PC-9 (cell line): ENCODE measurements around the gene LSM2. TPM values are rescaled to one million over a fixed set of nuclear protein-coding genes. Genes with fewer than 3 reads are reported as not detected.

Experiments
- BruUV-seq: library from RNA; stranded (reverse); fragments of 400-500 nt; replicated peaks from 2 replicates; lab custom pipeline; 2021; lab: Mats Ljungman, UMichigan
- CTCF ChIA-PET: fragments of 300-600 bp; sonication (Branson Sonifier 250); formaldehyde crosslinking; loops from one replicate; lab custom pipeline; 2022; ENCODE audit warnings: antibody characterized with exemption; lab: Charles Lee
- POLR2A ChIA-PET: fragments of 300-600 bp; sonication (Branson Sonifier 250); formaldehyde crosslinking; loops from one replicate; lab custom pipeline; 2022; ENCODE audit warnings: antibody characterized with exemption; ENCODE audit not compliant: unreplicated experiment; lab: Charles Lee
- DNase-seq, 2 experiments: peaks; one replicate each; pipeline versions ENCODE4 v3.0.0 to v3.0.0-alpha.2; 2015 to 2022; ENCODE audit warnings: mixed read lengths in 1 of 2
- H2AFZ ChIP-seq: fragments of 200-600 bp; sonication (generic); 2 replicates; pipeline ENCODE4 v1.8.1; 2017; ENCODE audit warnings: antibody characterized with exemption
- H3F3A ChIP-seq: fragments of 200-600 bp; sonication (generic); 2 replicates; pipeline ENCODE4 v1.8.1; 2017; ENCODE audit warnings: antibody characterized with exemption, mild to moderate bottlenecking, low read depth; ENCODE audit not compliant: insufficient read depth
- H3K27ac ChIP-seq: fragments of 200-600 bp; sonication (generic); 2 replicates; pipeline ENCODE4 v1.6.1; 2016; ENCODE audit warnings: mixed run types
- H3K27me3 ChIP-seq: fragments of 200-600 bp; sonication (generic); 2 replicates; pipeline ENCODE4 v1.6.1; 2016; ENCODE audit warnings: low read depth, mixed run types; ENCODE audit not compliant: insufficient read depth
- H3K36me3 ChIP-seq: fragments of 200-600 bp; sonication (generic); 2 replicates; pipeline ENCODE4 v1.6.1; 2016; ENCODE audit warnings: low read depth, mixed run types
- H3K4me1 ChIP-seq: fragments of 200-600 bp; sonication (generic); replicated peaks from 2 replicates; pipeline ENCODE4 v1.6.1; 2016; ENCODE audit warnings: mixed run types; ENCODE audit not compliant: insufficient read depth
- H3K4me2 ChIP-seq: fragments of 200-600 bp; sonication (generic); 2 replicates; pipeline ENCODE4 v1.6.1; 2017; ENCODE audit warnings: mixed run types
- H3K4me3 ChIP-seq: fragments of 200-600 bp; sonication (generic); 2 replicates; pipeline ENCODE4 v1.6.1; 2016; ENCODE audit warnings: mixed run types
- H3K79me2 ChIP-seq: fragments of 200-600 bp; sonication (generic); 2 replicates; pipeline ENCODE4 v1.6.1; 2017; ENCODE audit warnings: low read depth, mixed run types
- H3K9me2 ChIP-seq: fragments of 200-600 bp; sonication (generic); 2 replicates; pipeline ENCODE4 v1.8.1; 2017; ENCODE audit warnings: mild to moderate bottlenecking; ENCODE audit not compliant: insufficient read depth
- H3K9me3 ChIP-seq: fragments of 200-600 bp; sonication (generic); 2 replicates; pipeline ENCODE4 v1.8.1; 2016; ENCODE audit warnings: low read depth; ENCODE audit not compliant: insufficient read depth
- H4K20me1 ChIP-seq: fragments of 200-600 bp; sonication (generic); 2 replicates; pipeline ENCODE4 v1.8.1; 2017; ENCODE audit not compliant: insufficient read depth
- CTCF ChIP-seq: fragments of 200-600 bp; sonication (generic); conservative IDR thresholded peaks from 2 replicates; pipeline ENCODE4 v1.6.1; 2017; ENCODE audit warnings: mixed run types, antibody characterized with exemption, mild to moderate bottlenecking, moderate library complexity
- EZH2 ChIP-seq: fragments of 200-600 bp; sonication (generic); IDR thresholded peaks from 2 replicates; pipeline ENCODE4 v1.8.0; 2017; ENCODE audit warnings: antibody characterized with exemption, low read depth
- intact Hi-C: fragments of 100-400 bp; cut with micrococcal nuclease; formaldehyde crosslinking; loops from one replicate; pipeline ENCODE4 v1.10.0; 2022; ENCODE audit not compliant: unreplicated experiment
- total RNA-seq: library from RNA; stranded (reverse); gene quantifications from 2 replicates; pipeline ENCODE4 v1.2.3, GENCODE V29; 2021

The LSM2 gene
- total RNA-seq, 1 experiment from 2014 or later = 74.3 TPM

GRCh38 chr6:31776989-31777666 is 29.6 kb downstream of the LSM2 start, which contains the start of gene VWA7:
Gene VWA7, minus strand, starts transcription at chr6:31777328. Its CDS starts 549 bp downstream, at chr6:31776779.
- Histone ChIP-seq H3K9me2 (no peaks in the 10 kb centered on the region), H2AFZ (no peak within 1 kb of the TSS), H3K27ac (peak within 1 kb of the TSS; percentile 58), H3K9me3 (no peaks in the 10 kb centered on the region), H3K4me2 (peak within 1 kb of the TSS; percentile 76), H3K27me3 (no peaks in the 10 kb centered on the region), H3F3A (peaks cover 31% of the 10 kb centered on the region; the same call in 1 of the 2 replicates), H3K4me1 (peaks cover 31% of the 10 kb centered on the region), H3K79me2 (no peaks in the 10 kb centered on the region), H4K20me1 (no peaks in the 10 kb centered on the region), H3K4me3 (peak within 1 kb of the TSS; percentile 40; the same call in 1 of the 2 replicates), H3K36me3 (peaks cover 6% of the 10 kb centered on the region; the same call in 1 of the 2 replicates)
- intact Hi-C loops = loop anchor here (2.0 to 10.0 kb wide), 3 partner anchors 18 to 178 kb away; partner anchors contain the start of genes HSPA1A, HSPA1L, NELFE and SKIC2
- no TSS peak for BruUV-seq
- DNase-seq = peak; percentile 76 to 89
- ChIA-PET POLR2A (interaction anchor here (0.5 to 0.9 kb wide), 3 partner anchors 14 to 124 kb away, joined by 3 read pairs; no protein-coding TSS in a partner anchor), CTCF (interaction anchor here (0.6 kb wide), 2 partner anchors 10 to 38 kb away, joined by 3 to 4 read pairs; no protein-coding TSS in a partner anchor)
- TF ChIP-seq EZH2 (no peak), CTCF (no peak)

GRCh38 chr6:31776485-31776988 is 30.2 kb downstream of the LSM2 start:
- peaks cover 6% of the 10 kb centered on the region; the same call in 1 of the 2 replicates for H3K36me3 ChIP-seq
- no peaks in the 10 kb centered on the region for H3K27me3 ChIP-seq
- H3K9me3 ChIP-seq = no peaks in the 10 kb centered on the region
- peaks cover 31% of the 10 kb centered on the region for H3K4me1 ChIP-seq
- ChIA-PET POLR2A (interaction anchor here (0.6 kb wide), 1 partner anchor 74 kb away, joined by 5 read pairs; no protein-coding TSS in a partner anchor), CTCF (no interaction called here)
- H3K4me3 ChIP-seq = peak overlapping the region; percentile 40; the same call in 1 of the 2 replicates
- H4K20me1 ChIP-seq = no peaks in the 10 kb centered on the region
- TF ChIP-seq EZH2 = no peak
- no peak for TF ChIP-seq CTCF
- H3K9me2 ChIP-seq = no peaks in the 10 kb centered on the region
- peak overlapping the region; percentile 58 for H3K27ac ChIP-seq
- intact Hi-C loops = loop anchor here (2.0 to 10.0 kb wide), 3 partner anchors 18 to 178 kb away; partner anchors contain the start of genes HSPA1A, HSPA1L, NELFE and SKIC2
- H3F3A ChIP-seq = peaks cover 31% of the 10 kb centered on the region; the same call in 1 of the 2 replicates
- no peak for DNase-seq
- BruUV-seq = TSS peak; percentile 66
- H2AFZ ChIP-seq = no peak overlapping the region
- H3K4me2 ChIP-seq = peak overlapping the region; percentile 76
- H3K79me2 ChIP-seq = no peaks in the 10 kb centered on the region
